ENCODE measurements around the gene SERPINI2.

Gene SERPINI2

DNA sequence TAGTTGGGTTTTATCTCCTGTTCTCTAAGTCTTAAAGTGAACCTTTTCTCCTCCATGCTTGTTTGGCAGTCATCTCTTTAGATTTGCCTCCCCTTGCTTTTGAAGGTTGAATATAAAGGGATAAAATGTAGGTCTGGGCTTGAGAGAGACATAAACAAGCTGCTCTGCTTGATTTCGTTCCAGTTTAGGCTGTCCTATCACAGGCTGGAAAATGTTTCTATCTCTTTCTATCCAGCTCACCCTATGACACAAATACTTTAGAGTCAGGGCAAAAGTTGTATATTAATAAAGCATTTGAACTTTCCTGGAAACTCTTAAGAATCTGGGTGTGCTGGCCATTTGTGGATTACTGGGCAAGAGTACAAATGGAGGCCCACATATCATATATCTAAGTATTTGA lies 64.2 kb downstream of the SERPINI2 start:
- H3K27ac ChIP-seq, result no peak overlapping the region
- no peaks in the 10 kb centered on the region for H3K36me3 ChIP-seq
- H3K27me3 ChIP-seq (ENCODE audit: insufficient read depth, low read depth, severe bottlenecking), result no peaks in the 10 kb centered on the region
- H3K9me3 ChIP-seq (ENCODE audit: severe bottlenecking), result no peaks in the 10 kb centered on the region
- TF ChIP-seq, protein P1, sequence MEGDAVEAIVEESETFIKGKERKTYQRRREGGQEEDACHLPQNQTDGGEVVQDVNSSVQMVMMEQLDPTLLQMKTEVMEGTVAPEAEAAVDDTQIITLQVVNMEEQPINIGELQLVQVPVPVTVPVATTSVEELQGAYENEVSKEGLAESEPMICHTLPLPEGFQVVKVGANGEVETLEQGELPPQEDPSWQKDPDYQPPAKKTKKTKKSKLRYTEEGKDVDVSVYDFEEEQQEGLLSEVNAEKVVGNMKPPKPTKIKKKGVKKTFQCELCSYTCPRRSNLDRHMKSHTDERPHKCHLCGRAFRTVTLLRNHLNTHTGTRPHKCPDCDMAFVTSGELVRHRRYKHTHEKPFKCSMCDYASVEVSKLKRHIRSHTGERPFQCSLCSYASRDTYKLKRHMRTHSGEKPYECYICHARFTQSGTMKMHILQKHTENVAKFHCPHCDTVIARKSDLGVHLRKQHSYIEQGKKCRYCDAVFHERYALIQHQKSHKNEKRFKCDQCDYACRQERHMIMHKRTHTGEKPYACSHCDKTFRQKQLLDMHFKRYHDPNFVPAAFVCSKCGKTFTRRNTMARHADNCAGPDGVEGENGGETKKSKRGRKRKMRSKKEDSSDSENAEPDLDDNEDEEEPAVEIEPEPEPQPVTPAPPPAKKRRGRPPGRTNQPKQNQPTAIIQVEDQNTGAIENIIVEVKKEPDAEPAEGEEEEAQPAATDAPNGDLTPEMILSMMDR (IDR thresholded peaks at IDR 0.05; ENCODE audit: low read depth, low read length), result no peak
- DNase-seq, result no peak
- H3K4me3 ChIP-seq (ENCODE audit: low read depth, low read length), result no peak overlapping the region

DNA sequence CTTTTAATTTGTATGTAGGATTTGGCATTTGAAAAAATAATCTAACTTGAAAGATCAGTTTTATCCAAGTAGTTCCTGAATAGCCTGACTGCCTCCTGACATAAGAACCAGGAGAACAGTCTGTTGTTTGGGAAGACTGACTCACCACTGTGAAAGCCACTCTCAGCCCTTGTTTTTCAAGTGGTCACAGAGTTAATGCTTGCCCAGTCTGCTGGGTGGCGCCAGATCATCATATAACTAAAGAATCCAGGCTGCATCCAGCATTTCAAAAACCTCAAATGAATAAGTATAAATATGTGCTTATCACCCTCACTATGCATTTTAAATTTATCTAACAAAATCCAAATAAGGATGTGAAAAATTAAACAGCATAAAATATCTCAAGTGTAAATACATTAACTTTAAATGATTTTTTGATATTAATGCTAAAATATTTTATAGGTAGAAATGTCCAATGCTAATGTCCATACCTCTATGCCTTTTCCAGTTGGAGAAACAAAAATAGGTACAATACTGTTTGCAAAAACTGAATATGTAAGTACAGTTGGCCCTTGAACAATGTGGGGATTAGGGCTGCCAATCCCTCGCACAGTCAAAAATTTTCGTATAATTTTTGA lies 66.9 kb downstream of the SERPINI2 start:
- TF ChIP-seq, protein P1 (IDR thresholded peaks at IDR 0.05; ENCODE audit: low read depth, low read length), result peak; percentile 68
- peak; percentile 54 for DNase-seq
- Histone ChIP-seq H3K36me3 (no peaks in the 10 kb centered on the region), H3K4me3 (ENCODE audit: low read depth, low read length) (no peak overlapping the region), H3K9me3 (ENCODE audit: severe bottlenecking) (no peaks in the 10 kb centered on the region), H3K27me3 (ENCODE audit: insufficient read depth, low read depth, severe bottlenecking) (no peaks in the 10 kb centered on the region), H3K27ac (no peak overlapping the region)

- H3K4me3 ChIP-seq (ENCODE audit: low read depth, low read length), result no peak overlapping the region
- H3K27ac ChIP-seq, result no peak overlapping the region
- H3K36me3 ChIP-seq, result no peaks in the 10 kb centered on the region
- DNase-seq, result no peak
- no peaks in the 10 kb centered on the region for H3K27me3 ChIP-seq (ENCODE audit: insufficient read depth, low read depth, severe bottlenecking)
- H3K9me3 ChIP-seq (ENCODE audit: severe bottlenecking), result no peaks in the 10 kb centered on the region
- TF ChIP-seq, protein P1 (IDR thresholded peaks at IDR 0.05; ENCODE audit: low read depth, low read length), result no peak
Measured at GRCh38 chr3:167397826-167398225, 76.0 kb downstream of the SERPINI2 start.

- TF ChIP-seq, protein P1 (IDR thresholded peaks at IDR 0.05; ENCODE audit: low read depth, low read length), result no peak
- H3K27ac ChIP-seq, result no peak overlapping the region
- no peaks in the 10 kb centered on the region for H3K9me3 ChIP-seq (ENCODE audit: severe bottlenecking)
- H3K27me3 ChIP-seq (ENCODE audit: insufficient read depth, low read depth, severe bottlenecking), result no peaks in the 10 kb centered on the region
- no peak for DNase-seq
- H3K4me3 ChIP-seq (ENCODE audit: low read depth, low read length), result no peak overlapping the region
- no peaks in the 10 kb centered on the region for H3K36me3 ChIP-seq
Measured at GRCh38 chr3:167396075-167396474, 77.8 kb downstream of the SERPINI2 start.

DNA sequence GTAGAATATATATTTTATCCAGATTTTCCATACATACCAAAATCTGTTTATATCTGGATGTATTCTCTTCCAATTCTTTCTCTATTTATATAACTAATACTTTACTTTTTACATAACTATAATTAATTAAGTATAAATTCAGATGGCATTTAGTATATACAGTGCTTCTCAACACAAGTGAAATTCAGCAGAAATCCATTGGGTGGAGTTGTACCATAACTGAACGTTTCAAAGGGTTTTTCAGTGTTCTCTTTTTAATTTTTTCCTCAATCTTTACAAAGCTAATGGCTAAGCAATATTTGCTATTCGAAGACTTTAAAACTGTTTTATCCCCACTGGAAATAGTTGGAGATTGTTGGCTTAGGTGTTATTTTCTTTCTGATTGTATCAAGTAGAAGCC lies 79.8 kb downstream of the SERPINI2 start:
- TF ChIP-seq, protein P1 (IDR thresholded peaks at IDR 0.05; ENCODE audit: low read depth, low read length), result no peak
- H3K27ac ChIP-seq, result no peak overlapping the region
- H3K9me3 ChIP-seq (ENCODE audit: severe bottlenecking), result no peaks in the 10 kb centered on the region
- DNase-seq, result no peak
- H3K4me3 ChIP-seq (ENCODE audit: low read depth, low read length), result no peak overlapping the region
- no peaks in the 10 kb centered on the region for H3K36me3 ChIP-seq
- H3K27me3 ChIP-seq (ENCODE audit: insufficient read depth, low read depth, severe bottlenecking), result no peaks in the 10 kb centered on the region

All from WERI-Rb-1 (cell line).